Stimulated activated CD4-positive, alpha-beta T cell treated with anti-CD3 and anti-CD28 coated beads, Interleukin-4, amount 100 ng/mL, for 1 hour (primary cell): ENCODE data around the gene SLC39A10.
A peak's percentile ranks its signal among the peaks of the same experiment; 100 is the strongest.
"Not testable (repeated sequence)": the region's sequence is repeated elsewhere in the genome, so short reads cannot be mapped to it uniquely, and the experiment has no call there.

Experiments used
- DNase-seq: peaks from one replicate; pipeline ENCODE4 v3.0.0-alpha.2; 2020

The SLC39A10 gene, protein sequence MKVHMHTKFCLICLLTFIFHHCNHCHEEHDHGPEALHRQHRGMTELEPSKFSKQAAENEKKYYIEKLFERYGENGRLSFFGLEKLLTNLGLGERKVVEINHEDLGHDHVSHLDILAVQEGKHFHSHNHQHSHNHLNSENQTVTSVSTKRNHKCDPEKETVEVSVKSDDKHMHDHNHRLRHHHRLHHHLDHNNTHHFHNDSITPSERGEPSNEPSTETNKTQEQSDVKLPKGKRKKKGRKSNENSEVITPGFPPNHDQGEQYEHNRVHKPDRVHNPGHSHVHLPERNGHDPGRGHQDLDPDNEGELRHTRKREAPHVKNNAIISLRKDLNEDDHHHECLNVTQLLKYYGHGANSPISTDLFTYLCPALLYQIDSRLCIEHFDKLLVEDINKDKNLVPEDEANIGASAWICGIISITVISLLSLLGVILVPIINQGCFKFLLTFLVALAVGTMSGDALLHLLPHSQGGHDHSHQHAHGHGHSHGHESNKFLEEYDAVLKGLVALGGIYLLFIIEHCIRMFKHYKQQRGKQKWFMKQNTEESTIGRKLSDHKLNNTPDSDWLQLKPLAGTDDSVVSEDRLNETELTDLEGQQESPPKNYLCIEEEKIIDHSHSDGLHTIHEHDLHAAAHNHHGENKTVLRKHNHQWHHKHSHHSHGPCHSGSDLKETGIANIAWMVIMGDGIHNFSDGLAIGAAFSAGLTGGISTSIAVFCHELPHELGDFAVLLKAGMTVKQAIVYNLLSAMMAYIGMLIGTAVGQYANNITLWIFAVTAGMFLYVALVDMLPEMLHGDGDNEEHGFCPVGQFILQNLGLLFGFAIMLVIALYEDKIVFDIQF

DNA sequence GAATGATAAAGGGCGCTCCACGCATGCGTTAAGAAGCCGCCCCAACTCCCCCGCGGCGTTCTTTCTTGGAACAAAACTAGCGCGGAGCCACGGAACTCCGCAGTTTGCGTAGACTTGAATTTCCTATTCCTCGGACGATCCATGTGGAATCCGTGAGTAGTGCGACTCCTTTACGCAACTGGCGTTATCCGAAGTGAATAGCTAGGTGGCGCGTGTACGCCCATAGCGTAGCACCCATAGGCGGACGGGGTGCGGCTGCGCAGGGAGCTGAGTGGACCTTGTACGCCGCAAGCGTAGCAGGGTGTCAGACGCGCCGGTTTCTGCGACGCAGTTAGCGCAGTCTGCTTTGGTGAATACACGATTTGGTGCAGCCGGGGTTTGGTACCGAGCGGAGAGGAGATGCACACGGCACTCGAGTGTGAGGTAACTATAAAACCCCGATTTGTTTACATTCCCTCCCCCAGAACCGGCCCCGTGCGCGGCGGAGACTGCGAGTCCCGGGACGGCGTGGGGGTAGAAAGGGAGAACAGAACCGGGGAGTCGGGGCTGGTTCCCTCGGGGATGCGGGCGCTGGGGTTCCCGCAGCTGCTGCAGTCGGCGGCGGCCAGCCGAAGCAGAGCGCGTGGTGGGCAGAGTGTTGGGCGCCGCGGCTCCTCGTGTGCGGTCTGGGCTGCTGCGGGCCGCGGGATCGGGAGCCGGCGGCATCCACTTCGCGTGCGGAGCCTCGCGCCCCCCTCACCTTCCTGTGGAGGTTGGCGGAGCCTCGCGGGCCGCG is at the start of gene SLC39A10:
Gene SLC39A10, plus strand, starts transcription at position 368 of the 775 bp plus-strand sequence. CDS start 22,817 bp downstream, outside the sequence.
- peak; percentile 96 for DNase-seq

DNA sequence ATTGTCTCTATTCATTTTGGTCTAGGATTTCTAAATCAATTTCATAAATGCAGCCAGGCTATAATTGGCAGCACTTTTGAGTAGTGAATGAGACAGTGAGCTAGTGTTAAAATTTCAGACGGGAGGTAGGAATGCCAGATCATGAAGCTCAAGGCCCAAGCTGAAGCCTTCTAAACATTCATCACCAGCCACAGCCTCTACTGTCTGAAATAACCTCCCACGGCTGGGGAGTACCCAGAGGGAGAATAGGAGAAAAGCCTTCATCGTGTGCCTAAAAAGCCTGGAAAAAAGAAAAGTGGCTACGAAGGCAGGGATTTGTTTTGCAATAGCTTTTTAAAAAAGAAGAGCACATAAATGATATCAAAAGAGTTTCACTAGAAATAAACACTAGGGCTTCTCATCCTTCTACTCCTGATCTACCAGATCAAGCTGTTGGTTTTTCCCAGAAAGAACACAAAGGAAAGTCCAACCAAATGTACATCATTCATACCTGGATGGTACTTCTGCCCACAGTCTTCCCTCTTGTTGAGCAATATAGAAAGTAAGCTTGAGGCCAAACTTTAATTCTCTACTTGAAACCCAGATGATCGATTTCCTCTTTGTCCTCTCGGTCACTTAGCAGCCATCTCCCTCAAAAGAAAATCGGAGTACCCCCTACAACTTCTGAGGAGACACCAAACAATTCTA is 48.1 kb upstream of the SLC39A10 start:
- no peak for DNase-seq

DNA sequence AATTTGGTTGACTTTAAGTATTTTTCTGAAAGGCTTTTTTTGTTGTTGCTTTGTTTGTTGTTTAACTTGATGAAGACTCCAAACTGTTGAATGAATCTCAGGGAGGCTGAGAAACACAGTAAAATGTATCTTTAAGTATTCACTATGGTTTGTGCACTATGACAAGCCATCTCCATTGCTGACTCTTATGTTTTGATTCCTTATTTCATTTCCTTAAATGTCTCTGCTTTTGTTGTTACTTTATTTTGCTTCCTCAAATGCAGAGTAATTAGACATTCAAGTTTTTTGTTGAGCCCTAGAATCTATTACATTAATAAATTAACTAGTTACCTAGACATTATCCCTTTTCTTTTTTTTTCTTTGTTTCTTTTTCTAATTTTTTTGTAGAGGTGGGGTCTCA is 46.3 kb upstream of the SLC39A10 start:
- no peak for DNase-seq

DNA sequence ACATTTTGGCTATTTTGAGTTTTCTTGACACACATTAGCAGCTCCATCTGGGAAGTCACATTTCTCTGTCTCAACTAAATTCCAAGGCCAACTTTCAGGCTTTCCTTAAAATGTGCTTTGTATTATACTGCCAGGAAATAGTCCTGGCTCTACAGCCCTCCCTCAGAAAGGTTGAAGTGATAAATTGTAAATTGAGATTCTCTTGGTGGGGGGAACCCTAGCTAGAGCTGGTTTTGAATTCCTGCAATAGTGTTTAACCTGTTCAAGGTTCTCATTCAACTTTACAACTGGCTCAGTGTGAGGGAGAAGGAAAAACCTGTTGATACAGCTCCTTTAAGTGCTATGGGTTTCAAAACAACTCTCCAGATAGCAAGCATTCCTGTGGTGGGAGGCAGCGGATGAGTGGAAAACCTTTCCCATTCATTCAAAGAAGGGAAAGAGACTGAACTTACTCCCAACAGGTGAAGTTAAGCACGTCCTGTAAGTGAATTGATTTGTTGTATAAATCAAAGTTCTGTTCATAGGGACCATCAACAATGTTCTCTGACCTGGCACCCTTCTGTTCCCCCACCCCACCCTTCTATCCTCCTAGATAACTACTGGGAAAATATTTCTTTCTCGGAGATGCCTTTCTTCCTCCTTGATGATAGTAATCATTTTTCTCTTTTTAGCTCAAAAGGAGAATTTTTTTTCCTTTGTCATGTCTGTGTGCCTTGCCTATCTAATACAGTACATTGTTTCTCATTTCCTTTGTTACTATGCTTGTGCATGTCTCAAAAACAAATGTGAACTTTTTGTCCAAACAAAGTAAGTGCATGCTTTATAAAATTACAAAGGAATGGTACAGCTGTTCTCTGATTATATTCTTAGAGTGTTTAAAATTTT is 44.2 kb upstream of the SLC39A10 start:
- no peak for DNase-seq

DNA sequence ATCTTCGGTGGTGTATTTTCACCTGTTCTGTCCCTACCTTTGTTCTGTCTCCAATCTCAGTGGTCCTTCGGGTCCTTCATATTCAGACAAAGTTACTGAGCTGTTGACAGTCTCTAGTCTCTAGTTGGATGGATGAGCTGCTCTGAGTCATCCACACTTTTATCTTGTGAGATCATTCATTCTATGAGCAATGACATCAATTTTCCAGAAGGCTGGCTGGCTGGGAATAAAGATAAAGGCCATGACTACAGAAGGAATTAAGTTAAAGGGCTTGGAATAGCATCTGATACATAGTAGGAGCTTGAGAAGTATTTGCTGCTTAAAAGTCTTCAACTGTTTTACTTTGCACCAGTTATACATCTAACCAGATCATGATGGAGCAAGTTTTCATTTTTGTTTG is 43.1 kb upstream of the SLC39A10 start:
- DNase-seq: no peak

DNA sequence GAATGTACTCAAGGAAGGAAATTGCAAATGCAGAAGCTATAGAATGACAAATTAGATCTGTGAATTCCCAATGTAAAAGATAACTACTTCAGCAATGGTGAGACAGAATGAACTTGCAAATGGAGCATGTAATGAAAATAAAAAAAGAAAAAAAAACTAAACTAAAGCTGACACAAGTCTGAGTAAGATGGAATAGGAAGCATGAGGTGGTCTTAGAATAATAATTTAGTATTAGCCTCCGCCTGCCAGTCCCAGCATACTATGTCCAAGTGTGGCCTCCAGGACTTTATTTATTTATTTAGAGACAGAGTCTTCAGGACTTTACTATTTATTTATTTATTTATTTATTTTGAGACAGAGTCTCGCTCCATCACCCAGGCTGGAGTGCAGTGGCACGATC is 37.4 kb upstream of the SLC39A10 start:
- DNase-seq: no peak

DNA sequence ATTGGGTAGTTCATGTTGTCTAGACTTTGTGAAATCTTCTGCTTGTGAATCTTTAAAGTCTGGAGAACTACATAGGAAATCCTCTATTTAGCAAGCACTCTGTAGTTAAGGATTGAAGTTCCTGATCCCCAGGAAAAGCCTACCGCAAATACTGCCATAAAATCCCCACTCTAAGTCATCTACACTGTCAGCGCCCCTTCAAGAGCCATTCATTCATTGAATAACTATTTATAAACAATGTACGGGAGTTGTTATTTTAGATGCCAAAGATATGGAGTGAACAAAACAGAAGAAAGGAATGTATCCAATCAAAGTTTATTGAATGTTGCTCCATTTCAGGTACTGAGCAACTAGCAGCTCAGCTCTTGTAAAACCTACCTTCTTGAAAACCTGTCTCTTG is 36.5 kb upstream of the SLC39A10 start:
- no peak for DNase-seq

DNA sequence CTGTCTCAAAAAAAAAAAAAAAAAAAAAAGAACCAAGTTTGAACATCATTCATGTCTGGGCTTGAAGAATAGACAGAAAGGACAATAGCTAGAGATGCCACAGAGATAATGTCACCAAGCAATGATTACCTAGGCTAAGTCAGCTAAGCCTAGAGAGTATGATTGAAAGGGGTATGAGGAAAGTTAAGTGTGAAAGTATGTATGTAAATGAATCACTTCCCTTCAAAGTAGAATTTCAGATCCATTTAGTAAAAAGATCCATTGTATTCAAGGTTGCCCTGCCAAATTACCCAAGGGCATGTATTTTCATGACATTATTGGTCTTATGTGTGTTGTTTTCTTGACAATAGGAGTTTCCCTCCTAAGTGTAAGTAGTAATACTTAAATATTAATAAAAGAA is 34.1 kb upstream of the SLC39A10 start:
- no peak for DNase-seq

DNA sequence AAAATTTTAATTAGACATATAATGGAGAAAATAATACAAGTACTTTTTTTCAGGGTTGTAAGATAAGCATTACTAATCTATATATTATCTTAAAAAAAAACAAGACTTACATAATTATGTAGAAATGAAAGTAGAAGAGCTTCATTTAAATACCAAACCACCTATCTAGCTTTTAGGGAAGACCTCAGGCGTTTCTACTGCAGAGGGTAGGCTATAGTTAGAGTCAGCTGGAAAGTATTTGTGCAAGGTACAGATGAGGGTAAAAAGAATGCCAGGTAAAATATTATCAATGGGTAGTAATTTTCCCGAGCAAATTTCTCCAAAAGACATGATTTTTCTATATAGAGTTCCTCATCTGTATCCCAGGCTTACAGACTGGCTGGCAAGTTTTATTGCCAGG is 30.5 kb upstream of the SLC39A10 start:
- no peak for DNase-seq

DNA sequence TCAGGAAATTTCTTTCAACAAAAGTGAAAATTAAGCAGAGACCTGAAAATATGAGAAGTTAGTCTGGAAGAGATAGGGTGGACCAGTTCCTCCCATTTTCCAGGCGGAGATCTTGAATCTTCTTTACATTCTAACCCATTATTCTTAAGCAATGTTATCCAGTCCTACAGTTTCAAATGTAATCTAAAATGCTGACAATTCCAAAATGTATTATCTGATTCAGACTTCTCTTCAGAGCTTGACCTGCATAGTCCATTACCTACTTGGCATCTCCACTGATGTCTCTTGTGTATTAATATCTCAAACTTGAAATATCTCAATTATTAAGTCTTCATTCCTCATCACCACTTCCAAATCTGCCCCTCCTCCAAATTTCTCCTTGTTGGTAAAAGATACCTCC is 28.4 kb upstream of the SLC39A10 start:
- no peak for DNase-seq

DNA sequence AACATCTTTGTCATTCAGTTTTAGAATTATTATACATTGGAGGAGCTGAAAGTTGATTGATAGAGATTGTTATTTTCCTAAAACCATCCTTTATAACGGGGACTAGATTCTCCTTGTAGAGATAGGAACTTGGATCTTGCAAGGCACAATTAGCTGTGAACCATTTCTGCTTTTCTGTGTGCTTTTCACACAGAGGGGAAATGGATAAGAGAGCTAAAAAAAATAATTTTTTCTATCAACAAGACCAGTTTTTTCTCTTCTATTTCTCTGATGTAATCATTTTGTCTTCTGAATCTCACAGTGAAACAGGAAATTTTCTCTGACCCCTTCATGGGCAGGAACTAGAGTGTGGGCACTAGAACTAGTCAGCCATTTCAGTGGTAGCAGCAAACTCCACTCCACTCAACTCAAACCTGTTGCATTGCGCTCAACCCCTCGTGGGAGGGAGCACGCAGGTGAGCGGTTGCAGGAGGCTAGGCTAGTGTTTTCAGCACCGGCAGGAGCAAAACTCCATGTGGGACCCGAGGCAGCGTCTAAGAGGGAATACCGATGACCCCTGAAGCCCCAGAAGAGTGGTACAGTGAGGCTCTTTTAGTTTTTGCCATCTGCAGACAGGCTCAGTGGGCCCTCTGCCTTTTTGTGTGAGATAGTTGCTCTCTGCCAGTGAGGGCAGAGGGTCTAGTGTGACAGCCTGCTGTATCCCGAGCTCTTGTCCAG is 24.0 kb upstream of the SLC39A10 start:
- DNase-seq: no peak

DNA sequence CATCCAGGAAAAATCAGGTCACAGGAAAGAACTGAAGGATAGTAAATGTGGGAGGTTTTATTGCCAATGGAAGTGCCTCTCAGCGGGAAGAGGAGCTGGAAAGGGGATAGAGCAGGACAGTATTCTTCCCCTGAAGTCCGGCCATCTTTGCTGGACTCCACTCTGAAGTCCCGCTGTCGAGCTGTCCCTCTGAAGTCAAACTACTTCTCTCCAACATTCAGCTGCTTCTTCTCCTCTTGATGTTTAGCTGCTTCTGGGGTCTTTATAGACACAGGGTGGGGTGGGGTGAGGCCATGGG is 23.5 kb upstream of the SLC39A10 start:
- DNase-seq: no peak

DNA sequence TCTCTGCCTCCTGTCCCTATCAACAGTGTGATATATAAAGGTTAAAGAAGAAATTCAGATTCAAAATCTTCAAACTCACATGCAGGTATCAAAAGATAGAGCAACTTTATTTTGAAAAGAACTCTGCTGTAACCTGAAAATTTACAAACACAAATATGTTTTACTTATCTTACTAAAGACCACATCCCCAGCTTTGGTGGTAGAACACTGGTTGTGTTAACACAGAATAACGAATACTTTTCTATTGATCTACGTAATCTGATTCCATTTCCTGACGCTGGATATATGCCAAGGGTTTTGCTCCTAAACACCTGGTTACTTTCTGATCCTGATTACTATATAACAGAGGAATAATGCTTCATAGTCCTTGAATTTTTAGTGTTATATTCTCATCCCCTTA is 23.1 kb upstream of the SLC39A10 start:
- DNase-seq: no peak

DNA sequence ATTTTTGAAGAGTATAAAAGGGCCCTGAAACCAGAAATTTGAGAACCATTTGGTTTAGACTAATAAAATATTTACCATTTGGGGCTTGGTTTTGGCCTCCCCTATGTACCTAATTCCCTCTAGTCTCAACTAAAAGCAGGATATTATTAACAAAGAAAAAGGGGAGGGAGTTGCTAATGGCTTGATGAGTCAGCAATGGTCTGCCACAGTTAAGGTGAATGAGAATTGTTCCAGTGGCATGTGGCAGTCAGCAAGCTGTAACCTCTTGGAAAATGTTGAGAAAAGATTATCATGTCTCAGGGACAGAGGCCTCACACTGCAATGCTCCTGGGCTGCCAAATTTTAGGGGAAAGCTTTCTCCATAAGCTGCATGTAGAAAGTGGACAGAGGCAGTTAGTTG is 20.1 kb upstream of the SLC39A10 start:
- no peak for DNase-seq

DNA sequence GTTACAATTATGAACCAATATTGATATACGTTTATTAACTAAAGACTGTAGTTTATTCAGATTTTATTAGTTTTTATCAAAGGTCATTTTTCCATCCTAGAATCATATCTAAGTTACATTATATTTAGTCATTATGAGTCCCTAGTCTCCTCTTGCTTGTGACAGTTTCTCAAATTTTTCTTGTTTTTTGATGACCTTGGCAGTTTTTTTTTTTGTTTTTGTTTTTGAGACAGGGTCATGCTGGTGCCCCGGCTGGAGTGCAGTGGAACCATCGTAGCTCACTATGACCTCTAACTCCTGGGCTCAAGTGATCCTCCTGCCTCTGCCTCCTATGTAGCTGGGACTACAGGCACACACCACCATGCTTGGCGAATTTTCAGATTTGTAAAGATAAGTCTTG is 18.3 kb upstream of the SLC39A10 start:
- DNase-seq: no peak

DNA sequence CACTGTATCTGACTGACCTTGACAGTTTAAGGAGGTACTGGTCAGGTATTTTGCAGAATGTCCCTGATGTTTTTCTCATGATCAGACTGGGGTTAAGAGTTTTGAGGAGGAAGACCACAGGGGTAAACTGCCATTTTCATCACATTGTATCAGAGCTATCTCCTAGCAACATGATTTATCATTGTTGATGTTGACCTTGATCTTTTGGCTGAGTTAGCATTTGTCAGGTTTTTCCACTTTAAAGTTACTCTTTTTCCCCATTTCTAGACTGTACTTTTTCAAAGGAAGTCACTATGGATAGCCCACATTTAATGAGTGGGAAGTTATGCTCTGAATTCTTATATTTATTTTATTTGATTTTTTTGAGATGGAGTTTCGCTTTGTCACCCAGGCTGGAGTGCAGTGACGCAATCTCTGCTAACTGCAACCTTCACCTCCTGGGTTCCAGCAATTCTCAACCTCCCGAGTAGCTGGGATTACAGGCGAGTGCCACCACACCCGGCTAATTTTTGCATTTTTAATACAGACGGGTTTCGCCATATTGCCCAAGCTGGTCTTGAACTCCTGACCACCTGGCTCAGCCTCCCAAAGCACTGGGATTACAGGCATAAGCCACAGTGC is 17.7 kb upstream of the SLC39A10 start:
- no peak for DNase-seq

DNA sequence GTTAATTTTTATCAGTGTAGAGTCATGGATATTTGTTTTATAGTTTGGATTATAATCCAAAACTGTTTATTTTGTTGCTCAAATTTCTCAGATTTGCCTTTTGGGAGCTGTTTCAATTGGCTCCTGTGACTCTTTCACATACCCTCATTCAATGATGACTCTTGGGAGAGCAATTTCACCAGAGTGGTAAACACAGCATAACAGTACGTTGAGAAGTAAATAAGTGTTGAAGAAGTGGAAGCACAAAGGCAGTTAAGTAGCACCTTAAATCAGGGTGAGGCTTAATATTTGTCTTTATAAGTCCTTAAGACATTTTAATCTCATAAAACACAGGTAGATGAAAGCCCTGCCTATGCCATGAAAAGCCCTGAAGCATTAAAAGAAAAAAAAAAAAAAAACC is 17.1 kb upstream of the SLC39A10 start:
- DNase-seq: no peak

DNA sequence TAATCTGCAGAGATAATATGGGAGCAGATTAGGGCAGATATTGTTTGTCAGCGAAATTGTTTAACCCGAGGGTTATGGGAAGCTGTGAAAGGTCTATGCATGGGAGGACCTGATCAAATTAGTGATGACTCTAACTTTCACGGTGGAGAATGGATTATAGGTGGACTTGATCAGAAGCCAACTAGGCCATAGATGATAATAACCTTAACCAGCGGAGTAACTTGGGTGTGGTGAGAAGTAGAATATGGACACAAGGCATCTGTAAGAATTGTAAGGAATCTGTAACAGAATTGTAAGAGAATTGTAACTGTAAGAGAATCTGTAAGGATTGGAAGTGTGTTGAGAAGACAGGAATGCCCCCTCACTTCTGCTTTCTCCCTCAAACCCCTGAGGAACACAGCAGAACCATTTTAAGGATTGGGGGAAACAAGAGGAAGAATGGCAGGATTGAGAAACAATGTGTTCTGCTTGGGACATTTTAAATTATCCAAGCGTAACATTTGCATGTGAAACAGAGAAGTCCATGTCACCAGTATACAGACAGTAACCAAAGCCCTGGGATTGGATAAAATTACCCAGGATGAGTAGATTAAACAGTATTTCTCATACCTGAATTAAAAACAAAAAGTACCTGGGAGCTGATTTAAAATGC is 14.9 kb upstream of the SLC39A10 start:
- no peak for DNase-seq

DNA sequence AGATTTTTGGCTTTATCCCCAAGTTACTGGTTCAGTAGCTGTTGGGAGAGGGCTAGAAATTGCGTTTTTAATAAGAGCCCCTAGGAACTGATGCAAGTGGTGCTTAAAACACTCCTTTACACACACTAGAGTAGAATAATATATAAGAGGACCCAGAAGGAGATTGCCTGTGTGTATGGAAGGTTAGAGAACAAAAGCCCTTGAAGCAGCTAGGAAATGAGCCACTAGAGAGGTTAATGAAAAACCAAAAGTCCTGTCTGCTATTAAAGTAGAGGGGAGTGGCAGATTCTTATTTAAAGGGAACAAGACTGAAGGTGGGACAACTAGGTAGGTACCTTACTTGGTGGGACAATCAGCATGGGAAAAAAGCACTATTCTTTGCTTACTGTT is 14.4 kb upstream of the SLC39A10 start:
- DNase-seq: no peak

DNA sequence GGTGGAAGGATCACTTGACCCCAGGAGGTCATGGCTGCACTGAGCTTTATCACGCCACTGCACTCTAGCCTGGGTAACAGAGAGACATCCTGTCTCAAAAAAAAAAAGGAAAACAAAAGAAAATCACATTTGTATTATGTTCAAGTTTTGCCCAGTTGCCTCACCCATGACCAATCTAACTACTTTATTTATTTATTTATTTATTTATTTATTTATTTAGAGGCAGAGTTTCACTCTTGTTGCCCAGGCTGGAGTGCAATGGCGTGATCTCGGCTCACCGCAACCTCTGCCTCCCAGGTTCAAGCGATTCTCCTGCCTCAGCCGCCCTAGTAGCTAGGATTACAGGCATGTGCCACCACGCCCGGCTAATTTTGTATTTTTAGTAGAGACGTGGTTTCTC is 12.3 kb upstream of the SLC39A10 start:
- not testable (repeated sequence) for DNase-seq
